CD14-positive monocyte (primary cell): ENCODE measurements around the gene INPP1. TPM values are rescaled to one million over a fixed set of nuclear protein-coding genes. Genes with fewer than 3 reads are reported as not detected.

ENCODE experiments used
- DNase-seq, 3 donors: peaks; one replicate each; pipeline ENCODE4 v3.0.0-alpha.2; 2011 to 2022
- H2AFZ ChIP-seq: 2 replicates; pipeline ENCODE4 v1.6.0; 2012; ENCODE audit warnings: mild to moderate bottlenecking, low read depth, low read length, inconsistent platforms; ENCODE audit not compliant: insufficient read depth, poor library complexity, severe bottlenecking
- H3K27ac ChIP-seq, 2 donors: 1 replicate in 1 of 2; 2 replicates in 1 of 2; pipeline ENCODE4 v1.5.1; 2012 to 2013; ENCODE audit warnings: low read length in 2 of 2, control low read depth in 1 of 2, inconsistent platforms in 1 of 2, low read depth in 1 of 2, mild to moderate bottlenecking in 1 of 2
- H3K27me3 ChIP-seq, 2 donors: one replicate each; pipeline versions ENCODE4 v1.6.0 to v1.6.1; 2011 to 2013; ENCODE audit warnings: low read length in 2 of 2; ENCODE audit not compliant: control insufficient read depth in 2 of 2, insufficient read depth in 2 of 2
- H3K36me3 ChIP-seq, 2 donors: replicated peaks in 1 of 2; 1 replicate in 1 of 2; 2 replicates in 1 of 2; pipeline versions ENCODE4 v1.5.1 to v1.6.1; 2012 to 2013; ENCODE audit warnings: low read length in 2 of 2, control low read depth in 1 of 2, inconsistent platforms in 1 of 2, mild to moderate bottlenecking in 1 of 2; ENCODE audit not compliant: insufficient read depth in 2 of 2, control insufficient read depth in 1 of 2
- H3K4me1 ChIP-seq, 2 donors: 1 replicate in 1 of 2; 2 replicates in 1 of 2; pipeline versions ENCODE4 v1.5.1 to v1.6.1; 2012 to 2013; ENCODE audit warnings: low read length in 2 of 2, control low read depth in 1 of 2, inconsistent platforms in 1 of 2, mild to moderate bottlenecking in 1 of 2, moderate library complexity in 1 of 2; ENCODE audit not compliant: insufficient read depth in 2 of 2, control insufficient read depth in 1 of 2
- H3K4me2 ChIP-seq: replicated peaks from 2 replicates; pipeline ENCODE3; 2012; ENCODE audit warnings: low read length, moderate library complexity, mild to moderate bottlenecking; ENCODE audit not compliant: poor library complexity, severe bottlenecking; ENCODE audit errors: extremely low read depth
- H3K4me3 ChIP-seq, 3 experiments: fragments of 200-600 bp in 1 of 3; sonication (generic) in 1 of 3; replicated peaks in 1 of 3; 1 replicate in 2 of 3; 2 replicates in 1 of 3; pipeline ENCODE4 v1.5.1; 2011 to 2013; ENCODE audit warnings: low read length in 3 of 3, mild to moderate bottlenecking in 3 of 3, control low read depth in 2 of 3, low read depth in 2 of 3, inconsistent platforms in 1 of 3, moderate library complexity in 1 of 3
- H3K79me2 ChIP-seq: 2 replicates; pipeline ENCODE4 v1.6.0; 2012; ENCODE audit warnings: mild to moderate bottlenecking, control low read depth, inconsistent platforms, low read length, moderate library complexity; ENCODE audit not compliant: insufficient read depth
- H3K9ac ChIP-seq: 2 replicates; pipeline ENCODE4 v1.6.0; 2017; ENCODE audit warnings: low read length, mild to moderate bottlenecking; ENCODE audit not compliant: insufficient read depth, poor library complexity, severe bottlenecking
- H3K9me3 ChIP-seq, 2 donors: replicated peaks in 1 of 2; 1 replicate in 1 of 2; 2 replicates in 1 of 2; pipeline versions ENCODE4 v1.5.1 to v1.6.1; 2012 to 2013; ENCODE audit warnings: low read length in 2 of 2, control low read depth in 1 of 2; ENCODE audit not compliant: control insufficient read depth in 1 of 2, insufficient read depth in 1 of 2
- H4K20me1 ChIP-seq: 2 replicates; pipeline ENCODE4 v1.6.0; 2012; ENCODE audit warnings: mild to moderate bottlenecking, low read length, control low read depth, moderate library complexity; ENCODE audit not compliant: insufficient read depth
- H3K27ac Mint-ChIP-seq, 7 donors: one replicate each; pipeline ENCODE4 v1.8.0; 2020; ENCODE audit warnings: mild to moderate bottlenecking in 7 of 7, mixed read lengths in 7 of 7, moderate library complexity in 6 of 7, inconsistent platforms in 2 of 7
- H3K27me3 Mint-ChIP-seq, 3 donors: one replicate each; pipeline ENCODE4 v1.8.0; 2021 to 2022; ENCODE audit warnings: low read depth in 3 of 3, mild to moderate bottlenecking in 3 of 3, mixed read lengths in 3 of 3, moderate library complexity in 3 of 3, inconsistent platforms in 1 of 3
- H3K36me3 Mint-ChIP-seq, 2 donors: one replicate each; pipeline ENCODE4 v1.8.0; 2020; ENCODE audit warnings: mixed read lengths in 2 of 2, inconsistent platforms in 1 of 2, mild to moderate bottlenecking in 1 of 2
- H3K4me1 Mint-ChIP-seq: one replicate; pipeline ENCODE4 v1.8.0; 2020; ENCODE audit warnings: mild to moderate bottlenecking, mixed read lengths
- H3K4me3 Mint-ChIP-seq, 2 donors: one replicate each; pipeline ENCODE4 v1.8.0; 2020; ENCODE audit warnings: mild to moderate bottlenecking in 2 of 2, mixed read lengths in 2 of 2, moderate library complexity in 1 of 2
- H3K9me3 Mint-ChIP-seq, 7 donors: one replicate each; pipeline ENCODE4 v1.8.0; 2020 to 2022; ENCODE audit warnings: mixed read lengths in 7 of 7, mild to moderate bottlenecking in 6 of 7, moderate library complexity in 6 of 7, inconsistent platforms in 2 of 7
- WGBS: methylation state at CpG from one replicate; pipeline ENCODE4 v1.1.5; 2013; ENCODE audit warnings: missing lambda C conversion rate; ENCODE audit not compliant: insufficient coverage; 5-methylcytosine and 5-hydroxymethylcytosine counted together
- intact Hi-C, 2 donors: fragments of 100-400 bp; cut with micrococcal nuclease; formaldehyde crosslinking; loops; one replicate each; pipeline versions ENCODE4 v1.15.0 to v1.15.1; 2023
- polyA plus RNA-seq, 3 donors: library from polyadenylated mRNA; depleted of rRNA in 1 of 3; unstranded in 2 of 3; stranded (reverse) in 1 of 3; fragments of 300-500 nt in 2 of 3; fragments of >200 nt in 1 of 3; fragmentation: Illumina TruSeq in 2 of 3; gene quantifications; 1 replicate in 2 of 3; 2 replicates in 1 of 3; pipeline ENCODE4 v1.2.3, GENCODE V29; 2012 to 2021
- TF ChIP-seq, protein P1 (sequence below): fragments of 200-600 bp; IDR thresholded peaks from one replicate; pipeline ENCODE4 v1.8.0; 2022; ENCODE audit warnings: antibody characterized with exemption, mild to moderate bottlenecking

INPP1 gene
- polyA plus RNA-seq, 3 donors, result 8.9 to 17.8 (median 13.3) TPM

DNA sequence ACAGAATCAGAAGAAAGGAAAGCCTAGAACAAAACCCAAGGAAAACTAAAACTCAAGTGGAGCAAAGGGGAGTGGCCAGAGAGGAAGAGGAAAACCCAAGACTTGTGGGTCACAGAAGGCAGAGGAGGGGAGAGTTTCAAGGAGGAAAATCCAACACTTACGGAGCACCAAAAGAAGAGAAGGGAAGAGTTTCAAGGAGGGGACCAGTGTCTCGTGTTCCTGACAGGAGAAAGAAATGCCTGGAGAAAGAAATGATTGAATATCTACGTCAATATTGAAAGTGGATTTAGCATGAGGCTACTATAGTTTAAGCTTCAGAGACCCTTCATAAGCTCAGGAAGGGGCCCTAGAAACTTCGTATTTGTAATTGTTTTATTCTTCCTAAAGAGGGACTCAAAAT lies 63.4 kb downstream of the INPP1 start:
- Mint-ChIP-seq H3K4me3 (no peak overlapping the region), H3K4me1 (peaks cover 30% of the 10 kb centered on the region), H3K27me3 (peaks cover 1 to 7% (median 5%) of the 10 kb centered on the region in 3 donors), H3K36me3 (no peaks in the 10 kb centered on the region), H3K9me3 (no peaks in the 10 kb centered on the region), H3K27ac (no peak overlapping the region)
- H3K9ac ChIP-seq, result no peak overlapping the region
- H3K4me3 ChIP-seq, result no peak overlapping the region
- H3K4me1 ChIP-seq, result peaks cover 38 to 54% of the 10 kb centered on the region in 2 donors
- H3K79me2 ChIP-seq, result peaks cover 25% of the 10 kb centered on the region
- no peak for DNase-seq
- TF ChIP-seq, protein P1, sequence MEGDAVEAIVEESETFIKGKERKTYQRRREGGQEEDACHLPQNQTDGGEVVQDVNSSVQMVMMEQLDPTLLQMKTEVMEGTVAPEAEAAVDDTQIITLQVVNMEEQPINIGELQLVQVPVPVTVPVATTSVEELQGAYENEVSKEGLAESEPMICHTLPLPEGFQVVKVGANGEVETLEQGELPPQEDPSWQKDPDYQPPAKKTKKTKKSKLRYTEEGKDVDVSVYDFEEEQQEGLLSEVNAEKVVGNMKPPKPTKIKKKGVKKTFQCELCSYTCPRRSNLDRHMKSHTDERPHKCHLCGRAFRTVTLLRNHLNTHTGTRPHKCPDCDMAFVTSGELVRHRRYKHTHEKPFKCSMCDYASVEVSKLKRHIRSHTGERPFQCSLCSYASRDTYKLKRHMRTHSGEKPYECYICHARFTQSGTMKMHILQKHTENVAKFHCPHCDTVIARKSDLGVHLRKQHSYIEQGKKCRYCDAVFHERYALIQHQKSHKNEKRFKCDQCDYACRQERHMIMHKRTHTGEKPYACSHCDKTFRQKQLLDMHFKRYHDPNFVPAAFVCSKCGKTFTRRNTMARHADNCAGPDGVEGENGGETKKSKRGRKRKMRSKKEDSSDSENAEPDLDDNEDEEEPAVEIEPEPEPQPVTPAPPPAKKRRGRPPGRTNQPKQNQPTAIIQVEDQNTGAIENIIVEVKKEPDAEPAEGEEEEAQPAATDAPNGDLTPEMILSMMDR, result no peak
- no peak overlapping the region for H3K27ac ChIP-seq
- no peaks in the 10 kb centered on the region for H3K9me3 ChIP-seq
- intact Hi-C loops, result no loop called here
- no peaks in the 10 kb centered on the region for H4K20me1 ChIP-seq
- no peak overlapping the region for H3K4me2 ChIP-seq
- 91% methylated on average over 3 of the region's 4 CpGs for WGBS
- no peak overlapping the region for H2AFZ ChIP-seq
- H3K36me3 ChIP-seq, result no peaks in the 10 kb centered on the region
- H3K27me3 ChIP-seq, result no peaks in the 10 kb centered on the region

DNA sequence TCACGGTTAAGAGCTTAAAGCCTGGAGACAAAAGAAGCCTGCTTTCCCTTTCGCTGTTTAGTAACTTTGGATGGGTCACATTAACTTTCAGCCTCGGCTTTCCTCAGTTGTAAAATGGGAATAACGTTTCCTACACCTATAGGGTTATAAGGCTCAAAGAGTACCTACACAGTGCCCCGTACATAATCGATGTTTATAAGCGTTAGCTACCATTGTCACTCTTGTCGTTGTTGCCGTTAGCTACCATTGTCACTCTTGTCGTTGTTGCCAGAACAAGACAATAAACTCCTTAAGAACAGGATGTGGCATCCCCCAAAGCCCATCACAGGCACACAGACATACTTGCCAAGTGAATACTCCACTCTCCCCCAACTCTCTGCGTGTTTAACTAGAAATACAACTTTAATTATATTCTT lies 63.9 kb downstream of the INPP1 start:
- Mint-ChIP-seq H3K4me1 (peaks cover 30% of the 10 kb centered on the region), H3K27me3 (peaks cover 1 to 7% (median 5%) of the 10 kb centered on the region in 3 donors), H3K36me3 (no peaks in the 10 kb centered on the region), H3K9me3 (no peaks in the 10 kb centered on the region), H3K4me3 (peak overlapping the region; percentile 81 to 87), H3K27ac (peak overlapping the region in 2 of 7 donors; percentile 44 to 87)
- no peaks in the 10 kb centered on the region for H4K20me1 ChIP-seq
- no peaks in the 10 kb centered on the region for H3K27me3 ChIP-seq
- peak overlapping the region; percentile 91 for H2AFZ ChIP-seq
- WGBS, result 8% methylated on average over 4 of the region's 11 CpGs
- H3K79me2 ChIP-seq, result peaks cover 29% of the 10 kb centered on the region
- no peaks in the 10 kb centered on the region for H3K9me3 ChIP-seq
- TF ChIP-seq, protein P1, result no peak
- intact Hi-C loops, result no loop called here
- peak overlapping the region in 1 of 3 experiments; percentile 83 for H3K4me3 ChIP-seq
- H3K4me1 ChIP-seq, result peaks cover 38 to 54% of the 10 kb centered on the region in 2 donors
- no peak overlapping the region for H3K27ac ChIP-seq
- H3K4me2 ChIP-seq, result peak overlapping the region; percentile 86
- H3K9ac ChIP-seq, result peak overlapping the region; percentile 84
- no peaks in the 10 kb centered on the region for H3K36me3 ChIP-seq
- DNase-seq, result no peak
